Globus pallidus (tissue), 1 donor: Measurements from ENCODE around the gene SELENOF.
"Not testable (repeated sequence)": the region's sequence is repeated elsewhere in the genome, so short reads cannot be mapped to it uniquely, and the experiment has no call there.

Source experiments
- DNase-seq: peaks from one replicate; pipeline ENCODE4 v3.0.0-alpha.2; 2015; ENCODE audit warnings: low spot score

SELENOF gene

DNA sequence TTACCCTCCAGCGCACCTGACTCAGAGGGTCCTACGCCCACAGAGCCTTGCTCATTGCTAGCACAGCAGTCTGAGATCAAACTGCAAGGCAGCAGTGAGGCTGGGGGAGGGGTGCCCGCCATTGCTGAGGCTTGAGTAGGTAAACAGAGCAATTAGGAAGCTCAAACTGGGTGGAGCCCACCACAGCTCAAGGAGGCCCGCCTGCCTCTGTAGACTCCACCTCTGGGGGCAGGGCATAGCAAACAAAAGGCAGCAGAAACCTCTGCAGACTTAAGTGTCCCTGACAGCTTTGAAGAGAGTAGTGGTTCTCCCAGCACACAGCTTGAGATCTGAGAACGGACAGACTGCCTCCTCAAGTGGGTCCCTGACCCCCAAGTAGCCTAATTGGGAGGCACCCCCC is 99.8 kb downstream of the SELENOF start:
- DNase-seq, result not testable (repeated sequence)
